BLaER1 (cell line): ENCODE data around the gene TRAK1.

ENCODE experiments used
- H3K27ac ChIP-seq: shearing (Covaris generic); formaldehyde crosslinking; 2 replicates; pipeline ENCODE4 v1.8.1; 2022
- H3K27me3 ChIP-seq: shearing (Covaris generic); formaldehyde crosslinking; 2 replicates; pipeline ENCODE4 v1.8.1; 2022
- H3K36me3 ChIP-seq: shearing (Covaris generic); formaldehyde crosslinking; 2 replicates; pipeline ENCODE4 v1.8.1; 2022
- H3K4me1 ChIP-seq: shearing (Covaris generic); formaldehyde crosslinking; 2 replicates; pipeline ENCODE4 v1.8.1; 2022
- H3K4me2 ChIP-seq: shearing (Covaris generic); formaldehyde crosslinking; 2 replicates; pipeline ENCODE4 v1.8.1; 2022
- H3K4me3 ChIP-seq: shearing (Covaris generic); formaldehyde crosslinking; 2 replicates; pipeline ENCODE4 v1.8.1; 2022
- H3K9ac ChIP-seq: shearing (Covaris generic); formaldehyde crosslinking; 2 replicates; pipeline ENCODE4 v1.8.1; 2022
- H3K9me3 ChIP-seq: shearing (Covaris generic); formaldehyde crosslinking; 2 replicates; pipeline ENCODE4 v1.8.1; 2022
- H4K20me1 ChIP-seq: shearing (Covaris generic); formaldehyde crosslinking; 2 replicates; pipeline ENCODE4 v1.8.1; 2022
- Cebpa-rat ChIP-seq: shearing (Covaris generic); IDR thresholded peaks from 2 replicates; pipeline ENCODE4 v1.8.1; 2022

Gene TRAK1

DNA sequence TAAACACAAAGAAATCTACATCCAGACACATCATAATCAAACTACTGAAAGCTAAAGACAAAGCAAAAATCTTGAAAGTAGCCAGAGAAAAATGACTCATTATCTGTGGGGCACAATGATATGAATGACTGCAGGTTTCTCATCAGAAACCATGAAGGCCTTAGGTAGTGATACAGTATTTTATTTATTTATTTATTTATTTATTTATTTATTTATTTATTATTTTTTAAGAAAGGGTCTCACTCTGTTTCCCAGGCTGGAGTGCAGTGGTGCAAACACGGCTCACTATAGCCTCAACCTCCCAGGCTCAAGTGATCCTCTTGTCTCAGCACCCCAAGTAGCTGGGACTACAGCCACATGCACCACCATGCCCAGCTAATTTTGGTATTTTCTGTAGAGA lies 159.6 kb downstream of the TRAK1 start:
- no peaks in the 10 kb centered on the region for H3K9me3 ChIP-seq
- 0 out of 2 replicates have a peak, but pooled peaks cover 5% of the 10 kb centered on the region for H3K4me1 ChIP-seq
- no peak for TF ChIP-seq Cebpa-rat
- H3K9ac ChIP-seq, result no peak overlapping the region
- H3K4me3 ChIP-seq, result no peak overlapping the region
- H3K36me3 ChIP-seq, result no peaks in the 10 kb centered on the region
- H3K27me3 ChIP-seq, result no peaks in the 10 kb centered on the region
- H4K20me1 ChIP-seq, result no peaks in the 10 kb centered on the region
- H3K4me2 ChIP-seq, result no peak overlapping the region
- H3K27ac ChIP-seq, result no peak overlapping the region

DNA sequence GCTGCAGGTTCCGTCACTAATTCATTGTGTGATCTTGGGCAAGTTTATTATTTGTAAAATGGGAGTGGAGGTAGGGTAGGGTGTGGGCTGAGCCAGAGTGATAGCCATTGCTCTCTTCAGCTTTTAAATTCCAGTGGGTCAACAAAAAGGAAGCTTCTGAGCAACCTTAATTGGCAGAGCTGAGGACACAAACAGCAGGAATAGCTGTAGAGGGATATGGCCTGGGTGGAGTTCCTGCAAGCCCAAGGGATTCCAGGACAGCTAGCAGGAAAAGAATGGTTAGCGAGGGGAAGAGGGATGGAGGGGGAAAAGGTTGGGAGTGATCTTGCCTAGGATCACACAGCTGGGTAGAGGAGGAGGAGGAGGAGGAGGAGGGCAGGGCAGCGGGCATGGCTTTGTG lies 163.4 kb downstream of the TRAK1 start:
- Histone ChIP-seq H3K9ac (no peak overlapping the region), H3K4me1 (no peaks in the 10 kb centered on the region), H3K27ac (no peak overlapping the region), H3K9me3 (no peaks in the 10 kb centered on the region), H3K4me3 (no peak overlapping the region), H3K4me2 (no peak overlapping the region), H4K20me1 (no peaks in the 10 kb centered on the region), H3K36me3 (no peaks in the 10 kb centered on the region), H3K27me3 (no peaks in the 10 kb centered on the region)
- TF ChIP-seq Cebpa-rat, result no peak

DNA sequence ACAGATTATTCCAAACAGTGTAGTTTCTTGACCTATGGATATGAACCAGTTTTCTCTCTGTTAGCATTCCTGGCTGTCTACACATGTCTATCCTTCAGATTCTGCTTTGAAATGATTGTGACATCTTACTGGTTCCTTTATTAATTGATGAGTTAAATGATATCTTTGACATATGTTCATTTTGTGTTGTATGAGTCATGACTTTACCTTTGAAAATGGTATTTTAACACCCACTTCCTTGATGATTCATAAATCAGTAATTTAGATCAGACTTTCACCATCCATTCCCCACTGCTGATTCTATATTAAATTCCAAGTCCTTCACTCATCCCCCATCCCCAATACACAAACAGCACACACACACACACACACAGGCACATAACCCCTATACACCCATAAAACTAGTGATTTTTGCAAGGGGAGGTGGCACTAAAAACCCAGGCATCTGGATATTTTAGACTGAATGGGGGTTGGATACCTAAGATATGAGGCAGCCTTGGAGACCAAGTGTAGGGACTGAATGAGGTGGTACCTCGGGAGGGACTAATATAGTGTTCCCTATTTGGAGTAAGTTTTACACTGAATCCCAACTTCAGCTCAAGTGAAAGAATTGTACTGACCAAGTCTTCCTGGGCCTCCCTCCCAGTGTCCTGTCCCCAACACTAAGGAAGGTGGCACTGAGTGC lies 165.1 kb downstream of the TRAK1 start:
- no peaks in the 10 kb centered on the region for H3K9me3 ChIP-seq
- no peak overlapping the region for H3K27ac ChIP-seq
- H3K4me2 ChIP-seq, result no peak overlapping the region
- no peak for TF ChIP-seq Cebpa-rat
- H3K27me3 ChIP-seq, result no peaks in the 10 kb centered on the region
- no peak overlapping the region for H3K4me3 ChIP-seq
- no peaks in the 10 kb centered on the region for H3K36me3 ChIP-seq
- no peaks in the 10 kb centered on the region for H3K4me1 ChIP-seq
- no peak overlapping the region for H3K9ac ChIP-seq
- H4K20me1 ChIP-seq, result no peaks in the 10 kb centered on the region

DNA sequence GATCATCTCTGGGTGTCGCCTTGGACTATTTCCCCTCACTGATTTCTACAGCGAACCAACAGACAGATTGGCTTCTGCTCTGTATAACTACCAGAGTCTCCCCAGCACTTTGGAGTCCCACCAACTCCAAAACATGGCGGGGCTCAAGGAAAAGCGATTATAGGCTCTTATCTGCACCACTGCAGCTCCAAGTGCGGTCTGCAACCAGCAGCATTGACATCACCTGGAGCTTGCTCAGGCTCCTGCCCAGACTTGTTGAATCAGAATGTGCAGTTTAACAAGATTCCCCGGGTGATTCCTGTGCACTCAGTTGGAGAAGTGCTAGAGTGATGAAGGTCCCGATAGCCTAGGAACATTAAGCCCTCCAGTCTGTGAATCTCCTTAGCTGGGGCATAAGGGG lies 165.8 kb downstream of the TRAK1 start:
- no peaks in the 10 kb centered on the region for H3K4me1 ChIP-seq
- no peak overlapping the region for H3K27ac ChIP-seq
- no peak for TF ChIP-seq Cebpa-rat
- no peaks in the 10 kb centered on the region for H3K36me3 ChIP-seq
- no peaks in the 10 kb centered on the region for H3K27me3 ChIP-seq
- H3K4me2 ChIP-seq, result no peak overlapping the region
- H4K20me1 ChIP-seq, result no peaks in the 10 kb centered on the region
- H3K9me3 ChIP-seq, result no peaks in the 10 kb centered on the region
- H3K4me3 ChIP-seq, result no peak overlapping the region
- no peak overlapping the region for H3K9ac ChIP-seq

DNA sequence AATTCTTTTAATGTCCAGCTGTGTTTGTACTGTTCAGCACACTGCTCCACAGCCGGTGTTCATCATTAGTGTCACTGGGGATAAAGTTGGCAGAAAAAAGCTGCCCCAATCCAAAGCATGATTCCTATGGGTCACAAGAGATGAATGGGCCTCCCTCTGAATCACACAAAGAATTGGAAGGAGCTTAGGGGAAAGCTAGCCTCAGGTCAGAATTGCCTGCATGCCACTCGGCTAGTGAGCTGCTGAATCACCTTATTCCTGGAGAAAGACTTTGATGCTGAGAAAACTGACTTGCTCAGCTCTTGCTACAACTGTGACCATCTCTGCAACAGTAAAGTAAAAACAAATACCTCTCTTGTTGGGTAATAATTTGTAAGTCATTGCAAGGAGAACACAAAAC lies 171.4 kb downstream of the TRAK1 start:
- no peak for TF ChIP-seq Cebpa-rat
- Histone ChIP-seq H3K4me3 (no peak overlapping the region), H3K36me3 (no peaks in the 10 kb centered on the region), H3K4me1 (no peaks in the 10 kb centered on the region), H3K9ac (no peak overlapping the region), H3K27ac (no peak overlapping the region), H3K4me2 (no peak overlapping the region), H3K27me3 (peaks cover 36% of the 10 kb centered on the region), H4K20me1 (no peaks in the 10 kb centered on the region), H3K9me3 (peaks cover 41% of the 10 kb centered on the region)

DNA sequence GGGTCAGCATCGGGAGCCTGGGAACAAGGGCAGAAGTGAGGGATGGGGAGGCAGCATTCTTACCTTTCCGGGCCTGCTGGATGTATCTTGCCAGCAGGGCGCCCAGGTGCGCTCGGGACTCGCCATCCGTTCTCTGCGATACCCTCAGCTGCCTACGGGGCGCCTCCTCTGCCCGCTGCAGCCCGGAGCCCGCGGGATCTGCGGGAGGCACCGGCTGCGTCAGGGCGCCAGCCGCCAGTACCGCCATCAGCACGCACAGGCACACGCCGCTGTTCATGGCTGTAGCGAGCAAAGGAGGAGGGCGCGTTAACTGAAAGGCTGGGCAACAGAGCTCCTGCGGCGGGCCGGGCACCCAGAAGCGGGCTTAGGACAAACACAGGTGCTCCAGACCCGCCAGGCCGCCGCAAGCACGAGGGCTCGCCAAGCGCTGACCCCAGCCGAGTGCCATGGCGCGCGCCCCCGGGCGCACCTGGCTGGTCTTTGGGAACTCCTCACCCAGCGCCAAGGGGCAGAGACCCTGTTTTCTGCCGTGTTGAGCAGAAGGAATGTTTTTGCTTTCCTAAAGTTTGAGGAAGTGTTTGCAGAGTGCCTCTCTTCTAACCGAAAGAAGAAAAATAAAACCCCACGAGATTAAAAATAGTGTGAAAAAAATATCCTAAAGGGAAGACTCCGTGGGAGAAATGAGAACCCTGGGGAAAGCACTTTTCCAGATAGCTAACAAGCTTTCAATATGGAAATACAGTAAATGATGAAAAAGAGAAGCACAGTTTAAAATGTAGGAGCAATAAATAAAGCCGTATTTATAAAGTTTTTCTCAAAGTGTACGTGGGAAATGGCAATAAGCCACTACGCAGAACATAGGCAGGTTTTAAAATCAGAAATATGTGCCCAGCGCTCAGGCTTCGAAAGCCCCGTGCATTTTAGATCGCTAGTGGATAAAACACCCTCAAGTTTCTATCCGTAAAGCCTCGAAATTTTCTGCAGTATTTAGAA lies 172.5 kb downstream of the TRAK1 start:
- H3K9me3 ChIP-seq, result peaks cover 41% of the 10 kb centered on the region

DNA sequence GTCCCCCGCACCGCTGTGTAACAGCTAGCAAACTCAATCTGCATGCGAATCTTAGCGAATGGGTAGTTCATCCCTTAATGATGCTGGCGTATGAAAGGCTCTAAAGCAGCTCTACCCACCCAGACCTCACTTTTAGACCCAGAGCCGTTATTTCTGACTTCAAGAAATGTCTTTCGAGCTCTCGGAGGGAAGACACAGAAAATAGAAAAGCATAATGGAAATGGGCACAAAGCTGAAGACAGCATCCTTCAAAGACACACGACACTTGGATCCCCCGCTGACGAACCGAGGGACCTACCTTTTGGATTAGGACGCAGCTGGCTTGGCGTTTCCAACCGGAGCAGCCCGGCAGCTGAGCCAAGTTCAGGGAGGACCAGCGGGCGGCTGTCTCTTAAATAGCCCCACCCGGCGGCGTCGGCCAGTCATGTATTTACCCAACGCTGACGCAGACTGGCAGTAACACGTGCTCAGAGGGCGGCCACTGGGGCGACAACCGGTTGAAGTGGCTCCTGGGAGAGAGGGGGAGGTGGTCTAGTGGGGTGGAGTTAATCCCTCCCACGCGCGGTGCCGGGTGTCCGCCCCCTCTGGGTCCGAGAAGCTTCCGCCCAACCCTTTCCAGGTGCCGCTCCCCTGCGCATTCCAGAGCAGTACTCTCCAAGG lies 173.4 kb downstream of the TRAK1 start:
- TF ChIP-seq Cebpa-rat, result no peak
- no peak overlapping the region for H3K9ac ChIP-seq
- H3K4me3 ChIP-seq, result no peak overlapping the region
- peaks cover 36% of the 10 kb centered on the region for H3K27me3 ChIP-seq
- H3K4me2 ChIP-seq, result no peak overlapping the region
- peaks cover 41% of the 10 kb centered on the region for H3K9me3 ChIP-seq
- no peak overlapping the region for H3K27ac ChIP-seq
- H3K36me3 ChIP-seq, result no peaks in the 10 kb centered on the region
- no peaks in the 10 kb centered on the region for H4K20me1 ChIP-seq
- no peaks in the 10 kb centered on the region for H3K4me1 ChIP-seq

More for the DNA sequence above, 172.5 kb downstream of the TRAK1 start:
- H3K4me3 ChIP-seq, result no peak overlapping the region
- no peaks in the 10 kb centered on the region for H3K4me1 ChIP-seq
- H3K9ac ChIP-seq, result no peak overlapping the region
- no peak overlapping the region for H3K4me2 ChIP-seq
- no peaks in the 10 kb centered on the region for H3K36me3 ChIP-seq
- H3K27me3 ChIP-seq, result peaks cover 36% of the 10 kb centered on the region
- no peak overlapping the region for H3K27ac ChIP-seq
- no peaks in the 10 kb centered on the region for H4K20me1 ChIP-seq
- TF ChIP-seq Cebpa-rat, result no peak

DNA sequence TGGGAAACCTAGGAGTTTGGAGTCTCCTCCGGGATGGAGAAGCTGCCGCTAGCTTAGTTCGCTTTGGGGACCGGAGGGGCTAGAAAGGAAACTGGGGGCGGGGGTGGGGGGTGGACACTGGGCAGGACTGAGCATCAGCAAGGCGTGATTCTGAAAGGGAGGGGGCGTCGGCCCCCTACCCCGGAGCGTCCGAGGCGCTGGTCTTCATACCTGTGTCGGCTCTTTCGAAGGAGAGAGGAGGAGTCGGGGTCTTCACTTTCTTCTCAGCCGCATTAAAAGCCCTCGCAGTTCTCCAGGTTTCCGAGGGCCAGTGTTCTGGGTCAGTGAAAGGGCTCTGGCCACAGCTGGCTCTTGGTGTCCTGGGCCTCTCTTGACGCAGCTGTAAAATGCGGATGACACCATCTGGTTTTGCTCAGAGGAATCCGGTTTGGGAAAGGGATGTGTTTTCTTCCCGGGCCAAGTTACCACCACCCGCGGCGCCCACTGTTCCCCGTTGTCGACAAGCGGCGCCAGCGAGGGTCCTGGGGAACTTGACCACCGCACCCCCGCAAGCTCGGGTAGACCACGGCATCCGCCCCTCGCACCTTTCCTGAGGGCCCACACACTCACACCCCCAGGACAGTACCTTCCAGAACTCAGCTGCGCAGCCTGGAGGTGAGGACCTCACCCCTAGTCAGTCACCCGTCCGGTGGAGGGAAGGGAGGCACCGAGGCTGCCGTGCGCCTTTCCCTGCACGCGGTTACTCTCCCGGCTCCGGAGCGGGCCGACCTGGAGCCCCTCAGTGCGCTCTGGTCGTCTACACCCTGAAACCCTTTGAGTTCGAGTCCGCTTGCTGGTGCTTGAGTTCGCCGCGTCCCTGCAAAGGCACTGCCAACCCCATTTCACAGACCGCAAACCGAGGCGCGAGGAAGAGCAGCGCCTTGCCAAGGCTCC lies 174.2 kb downstream of the TRAK1 start:
- TF ChIP-seq Cebpa-rat, result no peak
- H3K4me2 ChIP-seq, result no peak overlapping the region
- no peaks in the 10 kb centered on the region for H3K4me1 ChIP-seq
- H3K9me3 ChIP-seq, result peaks cover 41% of the 10 kb centered on the region
- H4K20me1 ChIP-seq, result no peaks in the 10 kb centered on the region
- no peak overlapping the region for H3K27ac ChIP-seq
- no peak overlapping the region for H3K4me3 ChIP-seq
- no peak overlapping the region for H3K9ac ChIP-seq
- H3K27me3 ChIP-seq, result peaks cover 36% of the 10 kb centered on the region
- H3K36me3 ChIP-seq, result no peaks in the 10 kb centered on the region

DNA sequence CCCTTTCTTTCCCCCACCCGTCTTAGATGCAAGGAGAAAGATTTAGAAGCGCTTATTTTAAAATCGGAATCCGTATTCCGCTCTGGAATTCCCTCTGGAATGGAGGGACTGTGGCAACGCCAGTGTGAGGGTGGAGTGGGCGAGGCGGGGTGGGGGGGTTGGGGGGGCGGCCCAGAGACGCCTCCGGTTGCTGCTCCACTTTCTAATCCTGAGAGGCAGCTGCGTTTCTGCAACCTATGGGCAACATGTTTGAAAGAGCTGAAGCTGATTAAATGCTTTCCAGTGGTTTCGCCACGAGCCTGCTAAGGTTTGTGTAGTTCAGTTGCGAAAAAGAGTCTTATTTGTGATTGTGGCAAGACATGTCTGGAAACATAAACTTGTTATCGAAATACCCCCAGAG lies 174.9 kb downstream of the TRAK1 start, which contains the start of gene CCK:
Gene CCK, minus strand, starts transcription at position 101 of the 400 bp plus-strand sequence. CDS start 2,555 bp downstream, outside the sequence.
- Histone ChIP-seq H3K27ac (no peak within 1 kb of the TSS), H3K4me3 (no peak within 1 kb of the TSS), H3K4me2 (no peak within 1 kb of the TSS), H3K4me1 (no peaks in the 10 kb centered on the region), H3K27me3 (peaks cover 36% of the 10 kb centered on the region), H3K9me3 (peaks cover 41% of the 10 kb centered on the region), H3K36me3 (no peaks in the 10 kb centered on the region), H3K9ac (no peak within 1 kb of the TSS), H4K20me1 (no peaks in the 10 kb centered on the region)
- TF ChIP-seq Cebpa-rat, result no peak
